WTC11 (cell line): ENCODE measurements around the gene DCTN2. TPM values are rescaled to one million over a fixed set of nuclear protein-coding genes. Genes with fewer than 3 reads are reported as not detected.
A peak's percentile ranks its signal among the peaks of the same experiment; 100 is the strongest.

Source experiments
- ATAC-seq: fragments of 200-7000 bp; cut with Tn5 transposase; 2 replicates; pipeline ENCODE4 v1.10.0; 2021; ENCODE audit warnings: mild to moderate bottlenecking, moderate library complexity
- CTCF ChIA-PET: fragments of 300-600 bp; sonication (Branson Sonifier 250); formaldehyde crosslinking; loops from one replicate; lab custom pipeline; 2021; ENCODE audit warnings: antibody characterized with exemption; lab: Charles Lee
- POLR2A ChIA-PET: fragments of 350-600 bp; sonication (Branson Sonifier 250); formaldehyde crosslinking; loops from one replicate; lab custom pipeline; 2021; ENCODE audit warnings: antibody characterized with exemption; lab: Charles Lee
- DNase-seq: peaks from one replicate; pipeline ENCODE4 v3.0.0; 2021; ENCODE audit warnings: low spot score
- H3K27ac Mint-ChIP-seq: 2 replicates; pipeline ENCODE4 v1.8.0; 2021; ENCODE audit warnings: mixed read lengths
- H3K27me3 Mint-ChIP-seq: 2 replicates; pipeline ENCODE4 v1.8.0; 2021; ENCODE audit warnings: low read depth, mild to moderate bottlenecking, moderate library complexity, mixed read lengths
- H3K36me3 Mint-ChIP-seq: 2 replicates; pipeline ENCODE4 v1.8.0; 2021; ENCODE audit warnings: mixed read lengths
- H3K4me1 Mint-ChIP-seq: 2 replicates; pipeline ENCODE4 v1.8.0; 2022; ENCODE audit warnings: mixed read lengths
- H3K4me3 Mint-ChIP-seq: 2 replicates; pipeline ENCODE4 v1.8.0; 2021; ENCODE audit warnings: mild to moderate bottlenecking, moderate library complexity, mixed read lengths
- H3K9me3 Mint-ChIP-seq: 2 replicates; pipeline ENCODE4 v1.8.0; 2021; ENCODE audit warnings: mixed read lengths
- ATF1 ChIP-seq: sonication (generic); formaldehyde crosslinking; IDR thresholded peaks from 2 replicates; pipeline ENCODE4 v1.8.1; 2023; ENCODE audit warnings: mild to moderate bottlenecking, moderate library complexity, missing genetic modification reagents
- ETV6 ChIP-seq: sonication (generic); formaldehyde crosslinking; IDR thresholded peaks from 2 replicates; pipeline ENCODE4 v1.8.1; 2022; ENCODE audit warnings: mild to moderate bottlenecking, missing genetic modification reagents
- GABPB1 ChIP-seq: sonication (generic); formaldehyde crosslinking; IDR thresholded peaks from 2 replicates; pipeline ENCODE4 v1.8.1; 2023; ENCODE audit warnings: mild to moderate bottlenecking, missing genetic modification reagents
- GTF2I ChIP-seq: fragments of 250-450 bp; sonication (Bioruptor Pico); conservative IDR thresholded peaks from 2 replicates; pipeline ENCODE4 v1.4.0; 2021; ENCODE audit warnings: mild to moderate bottlenecking
- IRF1 ChIP-seq: sonication (generic); formaldehyde crosslinking; IDR thresholded peaks from 2 replicates; pipeline ENCODE4 v1.8.0; 2023; ENCODE audit warnings: missing genetic modification reagents
- KAT7 ChIP-seq: sonication (generic); formaldehyde crosslinking; IDR thresholded peaks from 2 replicates; pipeline ENCODE4 v1.8.1; 2023; ENCODE audit warnings: missing genetic modification reagents, mild to moderate bottlenecking, borderline replicate concordance
- ZNF396 ChIP-seq: fragments of 250-450 bp; sonication (Bioruptor Pico); IDR thresholded peaks from 2 replicates; pipeline ENCODE4 v1.8.0; 2021; ENCODE audit warnings: mild to moderate bottlenecking, moderate library complexity, borderline replicate concordance
- ZNF671 ChIP-seq: fragments of 250-450 bp; sonication (Bioruptor Pico); IDR thresholded peaks from 2 replicates; pipeline ENCODE4 v1.8.0; 2021; ENCODE audit warnings: mild to moderate bottlenecking
- total RNA-seq: library from RNA; stranded (reverse); gene quantifications from 3 replicates; pipeline ENCODE4 v1.2.3, GENCODE V29; 2021
- TF ChIP-seq, protein P1 (sequence below): sonication (generic); formaldehyde crosslinking; IDR thresholded peaks from 2 replicates; pipeline ENCODE4 v1.8.1; 2023; ENCODE audit warnings: mild to moderate bottlenecking, missing genetic modification reagents
- TF ChIP-seq, protein P2 (sequence below): fragments of 250-450 bp; sonication (Bioruptor Pico); IDR thresholded peaks from 2 replicates; pipeline ENCODE4 v1.9.0; 2021; ENCODE audit warnings: mild to moderate bottlenecking
- TF ChIP-seq, protein P3 (sequence below): sonication (generic); formaldehyde crosslinking; IDR thresholded peaks from 2 replicates; pipeline ENCODE4 v1.8.1; 2022; ENCODE audit warnings: mild to moderate bottlenecking, moderate library complexity, missing genetic modification reagents

Gene DCTN2
- total RNA-seq, 1 experiment from 2014 or later: 93.5 TPM

- TF ChIP-seq KAT7 (CRISPR knock-in tag) (no peak), ETV6 (CRISPR knock-in tag) (no peak)
- TF ChIP-seq, protein P1, sequence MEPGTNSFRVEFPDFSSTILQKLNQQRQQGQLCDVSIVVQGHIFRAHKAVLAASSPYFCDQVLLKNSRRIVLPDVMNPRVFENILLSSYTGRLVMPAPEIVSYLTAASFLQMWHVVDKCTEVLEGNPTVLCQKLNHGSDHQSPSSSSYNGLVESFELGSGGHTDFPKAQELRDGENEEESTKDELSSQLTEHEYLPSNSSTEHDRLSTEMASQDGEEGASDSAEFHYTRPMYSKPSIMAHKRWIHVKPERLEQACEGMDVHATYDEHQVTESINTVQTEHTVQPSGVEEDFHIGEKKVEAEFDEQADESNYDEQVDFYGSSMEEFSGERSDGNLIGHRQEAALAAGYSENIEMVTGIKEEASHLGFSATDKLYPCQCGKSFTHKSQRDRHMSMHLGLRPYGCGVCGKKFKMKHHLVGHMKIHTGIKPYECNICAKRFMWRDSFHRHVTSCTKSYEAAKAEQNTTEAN: no peak
- TF ChIP-seq, all 79 proteins: peak for 0
These were observed 29.7 kb upstream of the DCTN2 start for GRCh38 chr12:57576613-57577160.

DNA sequence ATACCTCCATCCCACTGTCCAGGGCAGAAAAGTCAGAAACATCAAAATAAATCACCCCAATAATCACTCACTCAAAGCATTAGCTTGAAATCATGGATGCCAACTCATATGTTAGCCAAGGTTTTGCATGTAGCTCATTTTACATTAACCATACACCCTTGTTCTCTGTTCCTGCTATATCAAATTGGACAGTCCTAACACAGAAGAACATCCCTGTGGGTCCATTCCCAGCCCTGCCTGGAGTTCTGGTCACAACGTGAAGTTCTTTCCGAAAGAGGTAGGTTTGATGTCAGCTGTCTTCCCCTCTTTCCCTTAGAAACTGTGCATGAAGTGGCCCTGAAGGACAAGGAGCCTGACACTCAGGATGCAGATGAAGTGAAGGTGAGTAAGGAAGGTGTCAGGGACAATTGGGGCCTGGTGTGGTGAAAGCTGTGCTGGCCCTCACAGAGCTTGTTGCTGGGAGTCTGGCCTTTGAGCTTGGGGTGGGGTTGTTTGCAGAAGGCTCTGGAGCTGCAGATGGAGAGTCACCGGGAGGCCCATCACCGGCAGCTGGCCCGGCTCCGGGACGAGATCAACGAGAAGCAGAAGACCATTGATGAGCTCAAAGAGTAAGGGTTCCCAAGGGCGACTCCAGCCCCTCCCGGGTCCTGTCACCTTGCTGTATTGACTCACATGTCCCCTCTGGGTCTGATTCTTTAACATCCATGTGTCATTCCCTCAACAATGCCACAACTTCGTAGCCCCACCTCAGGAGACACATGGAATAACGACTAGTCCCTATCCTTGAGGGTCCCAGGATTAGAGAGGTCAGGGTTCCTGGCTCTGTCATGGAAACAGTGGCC is 29.0 kb upstream of the DCTN2 start:
- CTCF ChIA-PET: interaction anchor here (2.6 kb wide), 1 partner anchor 57 kb away, joined by 8 read pairs; the partner anchor contains the start of gene B4GALNT1

More at GRCh38 chr12:57576613-57577160, 29.7 kb upstream of the DCTN2 start:
- no peak overlapping the region for H3K4me3 Mint-ChIP-seq
- H3K9me3 Mint-ChIP-seq: no peaks in the 10 kb centered on the region
- ChIA-PET CTCF (interaction anchor here (2.6 kb wide), 1 partner anchor 56 kb away, joined by 8 read pairs; the partner anchor contains the start of gene B4GALNT1), POLR2A (no interaction called here)
- H3K27me3 Mint-ChIP-seq: no peaks in the 10 kb centered on the region; the same call in 1 of the 2 replicates
- no peak overlapping the region for H3K27ac Mint-ChIP-seq
- H3K36me3 Mint-ChIP-seq: peaks cover 59% of the 10 kb centered on the region
- H3K4me1 Mint-ChIP-seq: no peaks in the 10 kb centered on the region
- ATAC-seq: no peak
- no peak for DNase-seq

DNA sequence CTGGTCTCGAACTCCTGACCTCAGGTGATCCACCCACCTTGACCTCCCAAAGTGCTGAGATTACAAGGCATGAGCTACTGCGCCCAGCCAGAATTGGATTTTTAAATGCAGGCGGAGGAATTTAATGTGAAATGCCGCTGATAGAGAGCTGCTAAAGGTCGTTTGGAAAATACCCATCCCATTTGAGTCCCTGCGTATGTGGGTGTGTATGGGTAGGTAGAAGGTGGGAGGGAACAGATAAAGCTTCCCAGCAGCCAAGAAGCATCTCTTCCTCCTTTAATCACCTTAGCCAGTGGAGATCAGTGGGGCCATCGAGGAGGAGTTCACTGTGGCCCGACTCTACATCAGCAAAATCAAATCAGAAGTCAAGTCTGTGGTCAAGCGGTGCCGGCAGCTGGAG is 27.8 kb upstream of the DCTN2 start:
- H3K9me3 Mint-ChIP-seq: no peaks in the 10 kb centered on the region
- no peak overlapping the region for H3K27ac Mint-ChIP-seq
- ChIA-PET CTCF (interaction anchor here (1.5 to 2.6 kb wide), 2 partner anchors 9 to 58 kb away, joined by 6 to 8 read pairs; partner anchors contain the start of gene B4GALNT1), POLR2A (no interaction called here)
- ATAC-seq: no peak
- no peak overlapping the region for H3K4me3 Mint-ChIP-seq
- no peaks in the 10 kb centered on the region; the same call in 1 of the 2 replicates for H3K27me3 Mint-ChIP-seq
- peaks cover 57% of the 10 kb centered on the region for H3K36me3 Mint-ChIP-seq
- DNase-seq: no peak
- TF ChIP-seq ZNF396 (CRISPR knock-in tag) (no peak), GTF2I (CRISPR knock-in tag) (no peak), KAT7 (CRISPR knock-in tag) (no peak), ZNF671 (CRISPR knock-in tag) (no peak), IRF1 (CRISPR knock-in tag) (no peak)
- TF ChIP-seq, protein P2, sequence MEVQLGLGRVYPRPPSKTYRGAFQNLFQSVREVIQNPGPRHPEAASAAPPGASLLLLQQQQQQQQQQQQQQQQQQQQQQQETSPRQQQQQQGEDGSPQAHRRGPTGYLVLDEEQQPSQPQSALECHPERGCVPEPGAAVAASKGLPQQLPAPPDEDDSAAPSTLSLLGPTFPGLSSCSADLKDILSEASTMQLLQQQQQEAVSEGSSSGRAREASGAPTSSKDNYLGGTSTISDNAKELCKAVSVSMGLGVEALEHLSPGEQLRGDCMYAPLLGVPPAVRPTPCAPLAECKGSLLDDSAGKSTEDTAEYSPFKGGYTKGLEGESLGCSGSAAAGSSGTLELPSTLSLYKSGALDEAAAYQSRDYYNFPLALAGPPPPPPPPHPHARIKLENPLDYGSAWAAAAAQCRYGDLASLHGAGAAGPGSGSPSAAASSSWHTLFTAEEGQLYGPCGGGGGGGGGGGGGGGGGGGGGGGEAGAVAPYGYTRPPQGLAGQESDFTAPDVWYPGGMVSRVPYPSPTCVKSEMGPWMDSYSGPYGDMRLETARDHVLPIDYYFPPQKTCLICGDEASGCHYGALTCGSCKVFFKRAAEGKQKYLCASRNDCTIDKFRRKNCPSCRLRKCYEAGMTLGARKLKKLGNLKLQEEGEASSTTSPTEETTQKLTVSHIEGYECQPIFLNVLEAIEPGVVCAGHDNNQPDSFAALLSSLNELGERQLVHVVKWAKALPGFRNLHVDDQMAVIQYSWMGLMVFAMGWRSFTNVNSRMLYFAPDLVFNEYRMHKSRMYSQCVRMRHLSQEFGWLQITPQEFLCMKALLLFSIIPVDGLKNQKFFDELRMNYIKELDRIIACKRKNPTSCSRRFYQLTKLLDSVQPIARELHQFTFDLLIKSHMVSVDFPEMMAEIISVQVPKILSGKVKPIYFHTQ (CRISPR knock-in tag): no peak
- TF ChIP-seq, protein P3, sequence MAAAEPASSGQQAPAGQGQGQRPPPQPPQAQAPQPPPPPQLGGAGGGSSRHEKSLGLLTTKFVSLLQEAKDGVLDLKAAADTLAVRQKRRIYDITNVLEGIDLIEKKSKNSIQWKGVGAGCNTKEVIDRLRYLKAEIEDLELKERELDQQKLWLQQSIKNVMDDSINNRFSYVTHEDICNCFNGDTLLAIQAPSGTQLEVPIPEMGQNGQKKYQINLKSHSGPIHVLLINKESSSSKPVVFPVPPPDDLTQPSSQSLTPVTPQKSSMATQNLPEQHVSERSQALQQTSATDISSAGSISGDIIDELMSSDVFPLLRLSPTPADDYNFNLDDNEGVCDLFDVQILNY (CRISPR knock-in tag): no peak
- H3K4me1 Mint-ChIP-seq: no peaks in the 10 kb centered on the region

More for the DNA sequence above, 29.0 kb upstream of the DCTN2 start:
- no peak for ATAC-seq
- DNase-seq: no peak
- H3K4me3 Mint-ChIP-seq: no peak overlapping the region
- no peak for TF ChIP-seq ATF1 (CRISPR knock-in tag)
- peak; percentile 17; the same call in 1 of the 2 replicates for TF ChIP-seq GABPB1 (CRISPR knock-in tag)
- no peaks in the 10 kb centered on the region for H3K9me3 Mint-ChIP-seq
- POLR2A ChIA-PET: no interaction called here
- H3K27me3 Mint-ChIP-seq: no peaks in the 10 kb centered on the region; the same call in 1 of the 2 replicates
- H3K27ac Mint-ChIP-seq: no peak overlapping the region
- H3K4me1 Mint-ChIP-seq: no peaks in the 10 kb centered on the region
- peaks cover 58% of the 10 kb centered on the region for H3K36me3 Mint-ChIP-seq
